Lower lobe of right lung (tissue), 2 donors: Measurements from ENCODE around the gene UTP4. TPM values are rescaled to one million over a fixed set of nuclear protein-coding genes. Genes with fewer than 3 reads are reported as not detected.

Experiments
- ATAC-seq, 2 donors: fragments of 200-7000 bp; cut with Tn5 transposase; one replicate each; pipeline ENCODE4 v1.9.1; 2020 to 2022; ENCODE audit warnings: mild to moderate bottlenecking in 2 of 2, moderate library complexity in 2 of 2
- DNase-seq: peaks from one replicate; pipeline ENCODE4 v3.0.0-alpha.2; 2020
- H3K27ac ChIP-seq: fragments of 200-600 bp; one replicate; pipeline ENCODE4 v1.8.0; 2022
- H3K27me3 ChIP-seq: fragments of 200-600 bp; one replicate; pipeline ENCODE4 v1.8.0; 2022; ENCODE audit warnings: low read depth
- H3K36me3 ChIP-seq: fragments of 200-600 bp; one replicate; pipeline ENCODE4 v1.8.0; 2022; ENCODE audit warnings: mild to moderate bottlenecking
- H3K4me1 ChIP-seq: fragments of 200-600 bp; one replicate; pipeline ENCODE4 v1.8.0; 2022
- H3K4me3 ChIP-seq: fragments of 200-600 bp; one replicate; pipeline ENCODE4 v1.8.0; 2022; ENCODE audit warnings: mild to moderate bottlenecking
- H3K9me3 ChIP-seq: fragments of 200-600 bp; one replicate; pipeline ENCODE4 v1.8.0; 2022
- CTCF ChIP-seq: fragments of 200-600 bp; IDR thresholded peaks from one replicate; pipeline ENCODE4 v1.8.0; 2022; ENCODE audit warnings: antibody characterized with exemption, mild to moderate bottlenecking
- intact Hi-C: fragments of 100-400 bp; cut with DNase I; formaldehyde crosslinking; loops from one replicate; pipeline ENCODE4 v1.11.0; 2022
- total RNA-seq: library from RNA; stranded (reverse); fragmentation: NEBNext Ultra II Directional; extraction: Animal tissue kit (Norgen Biotek cat#: 25700); gene quantifications from one replicate; pipeline ENCODE4 v1.2.1, GENCODE V29; 2021
- donor health status: DM: no; HTN: yes; CAD: no; lungs with severe emphysema.

Gene UTP4
- total RNA-seq, 1 donor from 2014 or later = 26.4 TPM

GRCh38 chr16:69115361-69115760 lies 17.1 kb upstream of the UTP4 start:
- intact Hi-C loops = no loop called here
- no peak overlapping the region for H3K27ac ChIP-seq
- peaks cover 87% of the 10 kb centered on the region for H3K36me3 ChIP-seq
- no peak for TF ChIP-seq CTCF
- ATAC-seq (no peak), DNase-seq (no peak)
- H3K4me3 ChIP-seq = no peak overlapping the region
- no peaks in the 10 kb centered on the region for H3K9me3 ChIP-seq
- H3K4me1 ChIP-seq = peaks cover 9% of the 10 kb centered on the region
- no peaks in the 10 kb centered on the region for H3K27me3 ChIP-seq

- Histone ChIP-seq H3K9me3 (no peaks in the 10 kb centered on the region), H3K27me3 (no peaks in the 10 kb centered on the region), H3K27ac (no peak overlapping the region), H3K36me3 (peaks cover 87% of the 10 kb centered on the region), H3K4me3 (no peak overlapping the region), H3K4me1 (peaks cover 9% of the 10 kb centered on the region)
- DNase-seq (no peak), ATAC-seq (no peak)
- intact Hi-C loops = no loop called here
- no peak for TF ChIP-seq CTCF
These were observed 16.6 kb upstream of the UTP4 start for GRCh38 chr16:69115837-69116236.

GRCh38 chr16:69116256-69116875 lies 16.1 kb upstream of the UTP4 start:
- H3K4me1 ChIP-seq = peaks cover 9% of the 10 kb centered on the region
- H3K36me3 ChIP-seq = peaks cover 86% of the 10 kb centered on the region
- no peaks in the 10 kb centered on the region for H3K9me3 ChIP-seq
- ATAC-seq (no peak), DNase-seq (no peak)
- no peaks in the 10 kb centered on the region for H3K27me3 ChIP-seq
- no peak overlapping the region for H3K27ac ChIP-seq
- no peak overlapping the region for H3K4me3 ChIP-seq
- intact Hi-C loops = no loop called here
- TF ChIP-seq CTCF = no peak

- Histone ChIP-seq H3K36me3 (peaks cover 86% of the 10 kb centered on the region), H3K27me3 (no peaks in the 10 kb centered on the region), H3K27ac (no peak overlapping the region), H3K9me3 (no peaks in the 10 kb centered on the region), H3K4me1 (peaks cover 9% of the 10 kb centered on the region), H3K4me3 (no peak overlapping the region)
- no peak for DNase-seq
- no peak for ATAC-seq
- no peak for TF ChIP-seq CTCF
- intact Hi-C loops = no loop called here
These were observed 15.5 kb upstream of the UTP4 start for GRCh38 chr16:69116906-69117305.

- intact Hi-C loops = no loop called here
These were observed 14.0 kb upstream of the UTP4 start for GRCh38 chr16:69118468-69118867.

More at GRCh38 chr16:69118468-69118867, 14.0 kb upstream of the UTP4 start:
- TF ChIP-seq CTCF = no peak
- Histone ChIP-seq H3K4me1 (peaks cover 10% of the 10 kb centered on the region), H3K9me3 (no peaks in the 10 kb centered on the region), H3K4me3 (no peak overlapping the region), H3K27ac (no peak overlapping the region), H3K27me3 (no peaks in the 10 kb centered on the region), H3K36me3 (peaks cover 78% of the 10 kb centered on the region)
- no peak for DNase-seq
- no peak for ATAC-seq
